HG02973 (cell line): ENCODE data around the gene MFSD12.
"Not testable (repeated sequence)": the region's sequence is repeated elsewhere in the genome, so short reads cannot be mapped to it uniquely, and the experiment has no call there.

ENCODE experiments used
- ATAC-seq: cut with Tn5 transposase; IDR thresholded peaks from one replicate; pipeline ENCODE4 v1.9.1; 2021; ENCODE audit warnings: moderate library complexity; ENCODE audit not compliant: unreplicated experiment

Gene MFSD12

GRCh38 chr19:3510727-3511126, 46.7 kb downstream of the MFSD12 start:
- ATAC-seq: no peak

GRCh38 chr19:3509566-3509989, 47.8 kb downstream of the MFSD12 start:
- ATAC-seq: no peak

- no peak for ATAC-seq
Observed at GRCh38 chr19:3508771-3509535, 48.4 kb downstream of the MFSD12 start.

GRCh38 chr19:3508121-3508661, 49.2 kb downstream of the MFSD12 start:
- ATAC-seq: not testable (repeated sequence)

- no peak for ATAC-seq
Observed at GRCh38 chr19:3507371-3508120, 49.8 kb downstream of the MFSD12 start.

- ATAC-seq: no peak
Observed at GRCh38 chr19:3506384-3507340, 50.7 kb downstream of the MFSD12 start.

- peak; percentile 80 for ATAC-seq
Observed at GRCh38 chr19:3505598-3506383, 51.6 kb downstream of the MFSD12 start, which contains the start of gene FZR1. FZR1 (plus strand) TSS chr19:3506311; CDS start chr19:3522990, 16,679 bp downstream.

GRCh38 chr19:3504735-3505134, 52.7 kb downstream of the MFSD12 start:
- no peak for ATAC-seq

GRCh38 chr19:3503036-3503572, 54.3 kb downstream of the MFSD12 start:
- ATAC-seq: no peak

- no peak for ATAC-seq
Observed at GRCh38 chr19:3501780-3502179, 55.6 kb downstream of the MFSD12 start.

GRCh38 chr19:3500429-3501101, 56.8 kb downstream of the MFSD12 start, which contains the start of gene DOHH:
DOHH (minus strand) TSS chr19:3500674; CDS start chr19:3496814, 3,860 bp downstream.
- ATAC-seq: peak; percentile 75

- no peak for ATAC-seq
Observed at GRCh38 chr19:3499738-3500428, 57.5 kb downstream of the MFSD12 start.

- no peak for ATAC-seq
Observed at GRCh38 chr19:3497757-3498520, 59.4 kb downstream of the MFSD12 start.

- ATAC-seq: no peak
Observed at GRCh38 chr19:3496392-3497273, 60.8 kb downstream of the MFSD12 start.

- no peak for ATAC-seq
Observed at GRCh38 chr19:3494559-3494958, 62.8 kb downstream of the MFSD12 start.
